Measurements from ENCODE around the gene KCNQ1.

Gene KCNQ1

DNA sequence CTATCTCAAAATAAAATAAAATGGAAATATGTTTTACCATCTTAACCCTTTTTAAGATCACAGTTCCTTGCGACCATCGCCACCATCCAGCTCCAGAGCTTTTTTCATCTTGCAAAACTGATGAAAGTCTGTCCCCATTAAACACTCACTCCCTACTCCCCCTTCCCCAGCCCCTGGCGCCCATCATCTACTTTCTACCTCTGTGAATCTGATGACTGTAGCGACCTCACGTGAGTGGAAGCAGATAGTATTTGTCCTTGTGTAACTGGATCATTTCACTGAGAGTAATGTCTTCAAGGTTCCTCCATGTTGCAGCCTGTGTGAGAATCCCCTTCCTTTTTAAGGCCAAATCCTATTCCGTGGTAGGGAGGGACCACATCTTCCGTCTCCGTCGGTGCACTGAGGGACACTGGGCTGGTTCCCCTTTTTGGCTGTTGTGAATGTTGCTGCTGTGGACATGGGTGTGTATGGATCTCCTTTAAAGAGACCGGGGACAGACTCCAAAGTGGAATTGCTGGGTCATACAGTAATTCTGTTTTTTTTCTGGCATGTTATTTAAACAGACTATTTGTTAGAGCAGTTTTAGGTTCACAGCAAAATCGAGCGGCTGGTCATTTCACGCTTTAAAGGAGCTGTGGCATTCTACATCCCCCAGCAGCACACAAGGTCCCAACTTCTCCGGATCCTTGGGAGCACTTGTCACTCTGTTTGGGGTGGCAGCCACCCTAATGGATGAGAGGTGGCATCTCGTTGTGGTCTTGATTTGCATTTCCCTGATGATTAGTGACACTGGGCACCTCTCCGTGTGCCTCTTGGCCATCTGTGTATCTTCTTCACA is 120.0 kb downstream of the KCNQ1 start:
- no peak for FAIRE-seq
- DNase-seq (ENCODE audit: insufficient read length, low spot score): no peak

- no peak for FAIRE-seq
- no peak for DNase-seq (ENCODE audit: insufficient read length, low spot score)
Measured at GRCh38 chr11:2565447-2566222, 120.8 kb downstream of the KCNQ1 start.

- DNase-seq (ENCODE audit: insufficient read length, low spot score): no peak
- no peak for FAIRE-seq
Measured at GRCh38 chr11:2566223-2567025, 121.6 kb downstream of the KCNQ1 start.

GRCh38 chr11:2567026-2567671 is 122.3 kb downstream of the KCNQ1 start:
- DNase-seq (ENCODE audit: insufficient read length, low spot score) (no peak), FAIRE-seq (no peak)

DNA sequence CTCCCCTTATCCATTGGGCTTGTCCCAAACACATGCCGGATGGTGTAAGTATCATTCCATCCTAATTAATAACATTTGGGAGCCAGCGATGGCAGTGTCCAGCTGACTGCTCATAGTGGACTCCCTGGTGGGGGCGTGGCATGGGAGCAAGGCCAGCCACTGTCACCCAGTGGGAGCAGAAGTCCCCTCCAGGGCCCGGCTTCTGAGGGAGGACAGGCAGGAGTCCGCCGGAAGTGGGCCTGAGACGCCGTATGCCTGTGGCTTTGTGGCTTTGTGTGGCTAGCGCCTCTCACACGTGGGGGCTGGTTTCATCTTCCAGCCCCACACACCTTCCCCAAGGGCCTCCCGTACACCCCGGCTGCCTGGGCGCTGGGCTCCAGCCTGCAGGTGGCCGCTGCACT is 124.5 kb downstream of the KCNQ1 start:
- FAIRE-seq (no peak), DNase-seq (ENCODE audit: insufficient read length, low spot score) (no peak)

GRCh38 chr11:2569731-2570210 is 125.0 kb downstream of the KCNQ1 start:
- no peak for FAIRE-seq
- no peak for DNase-seq (ENCODE audit: insufficient read length, low spot score)

DNA sequence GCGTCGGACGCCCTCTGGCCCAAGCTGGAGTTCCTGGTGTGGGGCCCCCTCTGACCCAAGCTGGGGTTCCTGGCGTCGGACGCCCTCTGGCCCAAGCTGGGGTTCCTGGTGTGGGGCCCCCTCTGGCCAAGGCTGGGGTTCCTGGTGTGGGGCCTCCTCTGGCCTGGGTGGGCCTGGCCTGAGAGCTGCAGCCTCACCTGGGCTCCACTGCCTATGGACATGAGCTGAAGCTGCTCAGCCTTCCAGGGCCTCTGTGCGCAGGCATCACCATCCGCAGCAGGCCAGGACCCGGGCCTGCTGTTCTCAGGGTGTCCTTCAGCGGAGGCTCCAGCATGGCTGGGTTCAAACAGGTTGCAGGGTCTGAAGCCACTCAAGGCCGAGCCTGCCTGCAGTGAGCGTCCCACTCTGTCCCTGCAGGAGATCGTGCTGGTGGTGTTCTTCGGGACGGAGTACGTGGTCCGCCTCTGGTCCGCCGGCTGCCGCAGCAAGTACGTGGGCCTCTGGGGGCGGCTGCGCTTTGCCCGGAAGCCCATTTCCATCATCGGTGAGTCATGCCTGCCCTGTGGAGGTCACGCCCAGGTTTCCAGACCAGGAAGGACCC is 125.5 kb downstream of the KCNQ1 start:
- FAIRE-seq: no peak
- no peak for DNase-seq (ENCODE audit: insufficient read length, low spot score)

DNA sequence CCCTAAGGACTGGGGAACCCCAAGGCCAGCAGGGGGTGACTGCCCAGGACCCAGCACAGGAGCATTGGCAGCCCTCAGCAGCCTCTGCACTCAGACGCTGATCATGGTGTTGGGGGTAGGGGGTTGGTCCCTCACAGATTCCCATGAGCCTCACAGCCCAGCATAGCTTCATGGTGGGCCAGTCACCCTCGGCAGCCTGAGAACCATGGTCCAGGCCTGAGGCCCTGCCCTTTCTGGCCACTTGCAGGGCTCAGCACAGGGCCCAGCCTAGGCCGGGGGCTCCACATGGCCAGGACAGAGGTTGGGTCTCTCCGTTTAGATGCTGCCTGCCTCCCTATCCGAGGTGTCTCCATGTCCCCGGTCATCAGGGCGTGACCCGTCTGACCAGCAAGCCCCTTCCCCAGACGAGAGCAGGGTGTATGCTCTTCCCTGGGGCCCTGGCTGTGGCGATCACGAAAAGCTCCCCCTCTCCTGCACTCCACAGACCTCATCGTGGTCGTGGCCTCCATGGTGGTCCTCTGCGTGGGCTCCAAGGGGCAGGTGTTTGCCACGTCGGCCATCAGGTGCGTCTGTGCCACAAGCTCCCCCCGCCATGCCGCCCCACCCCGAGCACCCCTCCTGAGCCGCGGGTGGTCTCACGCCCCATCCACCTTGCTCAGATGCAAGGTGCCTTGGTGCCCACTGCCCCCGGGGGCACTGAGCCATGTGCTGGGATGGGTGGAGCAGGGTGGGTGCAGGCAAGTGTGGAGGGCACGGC is 126.2 kb downstream of the KCNQ1 start:
- FAIRE-seq (no peak), DNase-seq (ENCODE audit: insufficient read length, low spot score) (no peak)

DNA sequence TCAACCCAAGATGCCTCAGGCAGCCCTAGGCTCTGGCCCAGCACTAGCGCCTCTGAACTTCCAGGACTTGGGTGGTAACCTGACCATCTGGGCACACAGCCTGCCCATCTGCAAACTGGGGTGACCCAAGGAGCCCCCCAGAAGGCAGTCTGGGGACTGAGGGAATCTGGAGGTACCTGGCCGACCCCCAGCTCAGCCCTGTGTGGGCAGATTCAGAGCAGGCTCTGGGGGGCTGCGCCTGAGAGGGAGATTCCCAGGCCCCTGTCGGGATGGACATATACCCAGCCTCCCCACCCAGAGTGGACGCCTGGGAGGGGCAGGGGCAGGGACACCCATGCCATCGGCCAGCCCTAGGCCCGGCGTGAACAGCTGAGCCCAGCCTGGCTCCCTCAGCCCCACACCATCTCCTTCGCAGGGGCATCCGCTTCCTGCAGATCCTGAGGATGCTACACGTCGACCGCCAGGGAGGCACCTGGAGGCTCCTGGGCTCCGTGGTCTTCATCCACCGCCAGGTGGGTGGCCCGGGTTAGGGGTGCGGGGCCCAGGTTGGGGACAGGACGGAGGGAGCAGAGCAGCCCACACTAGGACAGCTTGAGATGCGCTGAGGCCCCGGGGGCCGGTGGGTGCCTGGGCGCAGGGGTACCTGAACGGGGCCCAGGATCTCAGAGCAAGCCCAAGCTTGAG is 126.9 kb downstream of the KCNQ1 start:
- FAIRE-seq (no peak), DNase-seq (ENCODE audit: insufficient read length, low spot score) (no peak)

DNA sequence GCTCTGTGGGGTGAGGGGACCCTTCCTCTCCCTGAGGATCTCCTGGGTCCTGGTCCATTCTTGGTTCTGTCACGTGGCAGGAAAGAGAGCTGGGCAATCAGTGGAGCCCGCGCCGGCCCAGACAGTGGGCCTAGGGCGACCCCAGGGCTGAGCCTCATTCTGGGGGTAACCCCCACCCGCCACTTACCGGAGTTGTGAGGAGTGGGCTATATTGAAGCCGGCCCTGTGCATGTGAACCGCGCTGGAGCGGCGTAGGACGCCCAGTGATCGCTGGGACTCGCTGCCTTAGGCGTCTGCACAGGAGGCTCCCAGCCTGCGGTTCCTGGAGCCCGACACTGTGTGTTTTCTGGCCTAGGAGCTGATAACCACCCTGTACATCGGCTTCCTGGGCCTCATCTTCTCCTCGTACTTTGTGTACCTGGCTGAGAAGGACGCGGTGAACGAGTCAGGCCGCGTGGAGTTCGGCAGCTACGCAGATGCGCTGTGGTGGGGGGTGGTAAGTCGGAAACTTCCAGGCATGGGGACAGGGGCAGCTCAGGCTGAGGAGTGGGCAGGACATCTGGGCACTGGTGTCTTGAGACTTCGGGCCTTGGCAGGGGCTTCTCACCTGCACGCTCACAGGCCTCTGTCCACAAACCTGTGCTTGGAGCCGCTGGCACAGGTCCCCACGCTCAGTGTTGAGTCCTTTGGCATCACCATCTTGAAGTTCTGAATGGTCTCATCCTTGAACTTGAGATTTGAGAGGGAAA is 127.9 kb downstream of the KCNQ1 start:
- FAIRE-seq: no peak

GRCh38 chr11:2573240-2574042 is 128.6 kb downstream of the KCNQ1 start:
- DNase-seq (ENCODE audit: insufficient read length, low spot score) (no peak), FAIRE-seq (no peak)

More for the DNA sequence above, 127.9 kb downstream of the KCNQ1 start:
- no peak for DNase-seq (ENCODE audit: insufficient read length, low spot score)

GRCh38 chr11:2574043-2574552 is 129.3 kb downstream of the KCNQ1 start:
- no peak for FAIRE-seq
- no peak for DNase-seq (ENCODE audit: insufficient read length, low spot score)

GRCh38 chr11:2574553-2575535 is 130.0 kb downstream of the KCNQ1 start:
- no peak for FAIRE-seq
- DNase-seq (ENCODE audit: insufficient read length, low spot score): no peak

- no peak for DNase-seq (ENCODE audit: insufficient read length, low spot score)
- no peak for FAIRE-seq
Measured at GRCh38 chr11:2575591-2576051, 130.8 kb downstream of the KCNQ1 start.

DNA sequence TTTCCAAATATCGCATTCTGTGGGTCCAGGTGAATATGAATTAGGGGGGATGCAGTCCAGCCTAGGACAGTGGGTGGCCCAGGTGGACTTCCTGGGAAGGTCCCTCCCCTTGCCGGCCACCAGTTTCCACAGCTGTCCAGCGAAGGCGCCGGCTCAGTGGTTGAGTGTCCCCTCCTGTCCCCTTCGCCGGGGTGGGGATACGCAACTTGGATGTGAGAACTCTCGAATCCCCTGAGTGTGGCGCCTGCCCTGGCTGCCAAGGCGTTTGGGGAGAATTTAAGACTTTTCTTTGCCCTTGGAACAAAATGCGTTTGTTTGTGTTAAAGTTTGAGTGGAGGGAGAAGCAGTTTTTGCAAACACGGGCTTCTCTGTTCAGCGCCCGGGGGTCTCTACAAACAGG is 131.3 kb downstream of the KCNQ1 start:
- no peak for FAIRE-seq
- no peak for DNase-seq (ENCODE audit: insufficient read length, low spot score)

DNA sequence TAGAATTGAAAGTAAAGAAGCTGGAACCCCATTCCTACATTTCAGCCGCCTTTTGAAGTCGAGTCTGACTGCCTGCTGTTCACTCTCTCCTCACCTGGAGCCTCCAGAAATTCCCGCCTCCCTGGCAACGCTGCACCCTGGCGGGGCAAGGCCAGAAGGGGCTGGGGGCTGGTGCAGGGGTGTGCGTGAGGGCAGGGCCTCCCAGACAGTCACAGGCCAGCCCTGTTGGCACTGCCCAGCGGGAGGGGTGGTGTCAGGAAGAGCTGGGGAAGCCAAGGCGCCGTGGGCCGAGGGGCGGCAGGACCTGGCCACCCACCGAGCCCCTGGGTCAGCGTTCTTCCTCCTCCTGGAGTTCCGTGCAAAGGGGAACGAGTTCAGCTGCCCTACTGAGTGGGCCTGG is 131.7 kb downstream of the KCNQ1 start:
- FAIRE-seq: no peak
- DNase-seq (ENCODE audit: insufficient read length, low spot score): no peak

Measured in HTR-8/SVneo (cell line).